Measurements from ENCODE around the gene TIMELESS.
A peak's percentile ranks its signal among the peaks of the same experiment; 100 is the strongest.

Gene TIMELESS

DNA sequence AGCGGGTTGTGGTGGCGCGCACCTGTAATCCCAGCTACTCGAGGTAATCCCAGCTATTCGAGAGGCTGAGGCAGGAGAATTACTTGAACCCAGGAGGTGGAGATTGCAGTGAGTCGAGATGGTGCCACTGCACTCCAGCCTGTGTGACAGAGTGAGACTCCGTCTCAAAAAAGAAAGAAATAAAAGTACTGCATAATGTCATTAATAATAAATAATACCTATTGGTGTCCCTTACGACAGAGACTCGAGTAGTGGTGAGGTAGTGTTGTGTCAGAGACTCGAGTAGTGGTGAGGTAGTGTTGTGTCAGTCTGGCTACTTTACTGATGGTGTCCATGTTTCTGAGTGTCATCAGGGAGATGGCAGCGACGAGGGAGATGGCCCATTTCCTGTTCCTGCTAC, 37.5 kb upstream of the TIMELESS start:
- Histone ChIP-seq H3K27ac (ENCODE audit: extremely low read depth, low read depth, low read length) (no peak overlapping the region), H3K36me3 (ENCODE audit: control insufficient read depth in 2 of 2, insufficient read depth in 1 of 2, low read length in 2 of 2) (no peaks in the 10 kb centered on the region), H3K4me3 (ENCODE audit: low read depth, low read length) (no peak overlapping the region), H3K9me3 (ENCODE audit: control insufficient read depth, insufficient read depth, low read depth, low read length) (no peaks in the 10 kb centered on the region), H3K4me1 (ENCODE audit: control insufficient read depth, insufficient read depth, low read length) (no peaks in the 10 kb centered on the region)
- CTCF ChIA-PET, result no interaction called here
- peak; percentile 93 for TF ChIP-seq ATF2 (tag by site-specific recombination; IDR thresholded peaks at IDR 0.05; ENCODE audit: low read depth)
- no peak for TF ChIP-seq SETDB1 (IDR thresholded peaks at IDR 0.05; ENCODE audit: insufficient read length, low read length)
- POLR2A ChIA-PET, result no interaction called here

DNA sequence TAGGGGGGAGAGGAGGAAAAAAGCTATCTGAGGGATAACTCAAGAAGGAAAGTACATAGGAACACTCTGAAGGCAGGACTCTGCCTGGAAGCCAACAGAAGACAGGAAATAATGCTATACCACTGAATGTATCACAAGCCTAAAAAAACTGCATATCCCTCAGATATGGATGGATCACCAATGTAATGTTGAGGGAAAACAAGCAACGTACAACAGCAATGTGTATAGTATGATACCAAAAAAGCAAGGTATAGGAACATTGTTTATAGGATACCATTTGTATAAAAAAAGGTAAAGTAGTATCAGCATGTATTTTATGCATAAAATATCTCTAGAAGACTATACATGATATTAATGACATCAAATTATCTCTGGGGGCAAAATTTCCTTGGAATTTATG, 35.3 kb upstream of the TIMELESS start:
- Histone ChIP-seq H3K4me3 (ENCODE audit: low read depth, low read length) (no peak overlapping the region), H3K27ac (ENCODE audit: extremely low read depth, low read depth, low read length) (no peak overlapping the region), H3K9me3 (ENCODE audit: control insufficient read depth, insufficient read depth, low read depth, low read length) (no peaks in the 10 kb centered on the region), H3K36me3 (ENCODE audit: control insufficient read depth in 2 of 2, insufficient read depth in 1 of 2, low read length in 2 of 2) (no peaks in the 10 kb centered on the region), H3K4me1 (ENCODE audit: control insufficient read depth, insufficient read depth, low read length) (no peaks in the 10 kb centered on the region)
- ChIA-PET POLR2A (no interaction called here), CTCF (interaction anchor here (0.6 to 0.7 kb wide), 3 partner anchors 278 to 489 kb away, joined by 3 read pairs; partner anchors contain the start of gene SMARCC2)
- TF ChIP-seq ZNF133 (tag by site-specific recombination; IDR thresholded peaks at IDR 0.05) (peak; percentile 91), ZNF266 (tag by site-specific recombination; IDR thresholded peaks at IDR 0.05; ENCODE audit: low read depth) (no peak)
- TF ChIP-seq, protein P1, sequence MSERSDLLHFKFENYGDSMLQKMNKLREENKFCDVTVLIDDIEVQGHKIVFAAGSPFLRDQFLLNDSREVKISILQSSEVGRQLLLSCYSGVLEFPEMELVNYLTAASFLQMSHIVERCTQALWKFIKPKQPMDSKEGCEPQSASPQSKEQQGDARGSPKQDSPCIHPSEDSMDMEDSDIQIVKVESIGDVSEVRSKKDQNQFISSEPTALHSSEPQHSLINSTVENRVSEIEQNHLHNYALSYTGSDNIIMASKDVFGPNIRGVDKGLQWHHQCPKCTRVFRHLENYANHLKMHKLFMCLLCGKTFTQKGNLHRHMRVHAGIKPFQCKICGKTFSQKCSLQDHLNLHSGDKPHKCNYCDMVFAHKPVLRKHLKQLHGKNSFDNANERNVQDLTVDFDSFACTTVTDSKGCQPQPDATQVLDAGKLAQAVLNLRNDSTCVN (tag by site-specific recombination; optimal IDR thresholded peaks at IDR 0.05), result no peak

DNA sequence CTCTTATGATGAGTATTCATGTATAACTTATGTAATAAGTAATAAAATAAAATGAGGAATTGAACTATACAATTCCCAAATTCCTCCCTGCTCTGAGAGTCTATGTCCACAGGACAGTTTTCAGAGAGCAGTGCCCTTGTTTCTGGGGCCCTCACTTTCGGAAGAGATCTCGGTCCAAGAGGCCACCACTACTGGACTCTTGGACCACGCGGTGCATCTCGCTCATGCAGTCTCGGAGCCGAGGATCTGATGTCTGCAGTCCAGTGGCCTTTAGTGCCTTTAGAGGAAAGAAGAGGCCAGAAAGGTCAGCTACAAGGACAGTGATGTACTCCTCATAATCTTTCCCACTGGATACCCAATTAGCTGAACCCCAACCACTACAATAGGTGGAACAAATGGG, 30.4 kb upstream of the TIMELESS start:
- Histone ChIP-seq H3K4me1 (ENCODE audit: control insufficient read depth, insufficient read depth, low read length) (no peaks in the 10 kb centered on the region), H3K27ac (ENCODE audit: extremely low read depth, low read depth, low read length) (no peak overlapping the region), H3K4me3 (ENCODE audit: low read depth, low read length) (no peak overlapping the region), H3K36me3 (ENCODE audit: control insufficient read depth in 2 of 2, insufficient read depth in 1 of 2, low read length in 2 of 2) (peaks cover 0 to 1% of the 10 kb centered on the region in 2 experiments; a peak in 1 of 3 replicates), H3K9me3 (ENCODE audit: control insufficient read depth, insufficient read depth, low read depth, low read length) (no peaks in the 10 kb centered on the region)
- TF ChIP-seq ZNF585B (tag by site-specific recombination; IDR thresholded peaks at IDR 0.05) (no peak), ZNF76 (tag by site-specific recombination; IDR thresholded peaks at IDR 0.05; ENCODE audit: borderline replicate concordance, low read depth) (no peak), YY1 (tag by site-specific recombination; IDR thresholded peaks at IDR 0.05) (no peak), ZNF510 (tag by site-specific recombination; IDR thresholded peaks at IDR 0.05; ENCODE audit: insufficient replicate concordance) (no peak), ZNF132 (tag by site-specific recombination; IDR thresholded peaks at IDR 0.05; ENCODE audit: borderline replicate concordance) (no peak)
- TF ChIP-seq, protein P2, sequence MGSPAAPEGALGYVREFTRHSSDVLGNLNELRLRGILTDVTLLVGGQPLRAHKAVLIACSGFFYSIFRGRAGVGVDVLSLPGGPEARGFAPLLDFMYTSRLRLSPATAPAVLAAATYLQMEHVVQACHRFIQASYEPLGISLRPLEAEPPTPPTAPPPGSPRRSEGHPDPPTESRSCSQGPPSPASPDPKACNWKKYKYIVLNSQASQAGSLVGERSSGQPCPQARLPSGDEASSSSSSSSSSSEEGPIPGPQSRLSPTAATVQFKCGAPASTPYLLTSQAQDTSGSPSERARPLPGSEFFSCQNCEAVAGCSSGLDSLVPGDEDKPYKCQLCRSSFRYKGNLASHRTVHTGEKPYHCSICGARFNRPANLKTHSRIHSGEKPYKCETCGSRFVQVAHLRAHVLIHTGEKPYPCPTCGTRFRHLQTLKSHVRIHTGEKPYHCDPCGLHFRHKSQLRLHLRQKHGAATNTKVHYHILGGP (tag by site-specific recombination; IDR thresholded peaks at IDR 0.05), result no peak
- ChIA-PET POLR2A (interaction anchor here (0.5 kb wide), 1 partner anchor 168 kb away, joined by 3 read pairs; no protein-coding TSS in a partner anchor), CTCF (no interaction called here)

GRCh38 chr12:56477521-56478225, 28.4 kb upstream of the TIMELESS start:
- CTCF ChIA-PET, result interaction anchor here (0.6 kb wide), 1 partner anchor 14 kb away, joined by 4 read pairs; no protein-coding TSS in a partner anchor
- POLR2A ChIA-PET, result interaction anchor here (1.3 kb wide), 1 partner anchor 256 kb away, joined by 4 read pairs; the partner anchor contains the start of gene RNF41
- TF ChIP-seq KLF9 (tag by site-specific recombination; IDR thresholded peaks at IDR 0.05; ENCODE audit: low read depth) (no peak), ZNF362 (tag by site-specific recombination; IDR thresholded peaks at IDR 0.05) (no peak), ZNF404 (tag by site-specific recombination; IDR thresholded peaks at IDR 0.05) (no peak), PATZ1 (tag by site-specific recombination; IDR thresholded peaks at IDR 0.05) (no peak)

More at GRCh38 chr12:56477521-56478225, 28.4 kb upstream of the TIMELESS start:
- no peak overlapping the region for H3K27ac ChIP-seq (ENCODE audit: extremely low read depth, low read depth, low read length)
- H3K4me3 ChIP-seq (ENCODE audit: low read depth, low read length), result no peak overlapping the region
- no peaks in the 10 kb centered on the region for H3K9me3 ChIP-seq (ENCODE audit: control insufficient read depth, insufficient read depth, low read depth, low read length)
- H3K36me3 ChIP-seq (ENCODE audit: control insufficient read depth in 2 of 2, insufficient read depth in 1 of 2, low read length in 2 of 2), result peaks cover 0 to 11% of the 10 kb centered on the region in 2 experiments; a peak in 2 of 3 replicates
- H3K4me1 ChIP-seq (ENCODE audit: control insufficient read depth, insufficient read depth, low read length), result no peaks in the 10 kb centered on the region
